ENCODE data around the gene SDC4. TPM values are rescaled to one million over a fixed set of nuclear protein-coding genes. Genes with fewer than 3 reads are reported as not detected.

SDC4 gene
- total and polyA plus RNA-seq, 8 donors, result 27.4 to 343 (median 80.1) TPM

DNA sequence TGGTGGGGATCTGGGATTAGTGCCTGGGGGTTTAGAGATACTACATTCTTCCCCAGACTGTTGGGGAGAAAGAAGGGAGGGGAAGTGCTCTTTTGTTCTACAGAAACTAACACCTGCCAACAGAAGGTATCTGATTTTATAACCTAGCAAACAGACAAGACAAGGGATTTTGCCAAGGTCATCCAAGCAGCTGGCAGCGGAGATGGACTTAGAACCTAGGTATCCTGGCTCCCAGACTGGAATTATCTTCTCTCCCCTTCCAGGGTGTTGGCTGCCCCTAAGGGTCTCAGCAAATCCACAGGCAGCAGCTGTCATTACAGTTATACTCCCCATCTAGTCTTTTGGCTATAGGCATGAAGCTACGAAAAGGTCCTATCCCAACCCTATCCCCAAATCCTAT is 8.4 kb downstream of the SDC4 start:
- TF ChIP-seq POLR2A (IDR thresholded peaks at IDR 0.05) (no peak), EP300 (IDR thresholded peaks at IDR 0.05) (no peak), POLR2AphosphoS5 (IDR thresholded peaks at IDR 0.05) (no peak)
- TF ChIP-seq, protein P1, sequence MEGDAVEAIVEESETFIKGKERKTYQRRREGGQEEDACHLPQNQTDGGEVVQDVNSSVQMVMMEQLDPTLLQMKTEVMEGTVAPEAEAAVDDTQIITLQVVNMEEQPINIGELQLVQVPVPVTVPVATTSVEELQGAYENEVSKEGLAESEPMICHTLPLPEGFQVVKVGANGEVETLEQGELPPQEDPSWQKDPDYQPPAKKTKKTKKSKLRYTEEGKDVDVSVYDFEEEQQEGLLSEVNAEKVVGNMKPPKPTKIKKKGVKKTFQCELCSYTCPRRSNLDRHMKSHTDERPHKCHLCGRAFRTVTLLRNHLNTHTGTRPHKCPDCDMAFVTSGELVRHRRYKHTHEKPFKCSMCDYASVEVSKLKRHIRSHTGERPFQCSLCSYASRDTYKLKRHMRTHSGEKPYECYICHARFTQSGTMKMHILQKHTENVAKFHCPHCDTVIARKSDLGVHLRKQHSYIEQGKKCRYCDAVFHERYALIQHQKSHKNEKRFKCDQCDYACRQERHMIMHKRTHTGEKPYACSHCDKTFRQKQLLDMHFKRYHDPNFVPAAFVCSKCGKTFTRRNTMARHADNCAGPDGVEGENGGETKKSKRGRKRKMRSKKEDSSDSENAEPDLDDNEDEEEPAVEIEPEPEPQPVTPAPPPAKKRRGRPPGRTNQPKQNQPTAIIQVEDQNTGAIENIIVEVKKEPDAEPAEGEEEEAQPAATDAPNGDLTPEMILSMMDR (IDR thresholded peaks at IDR 0.05), result no peak
- 71 to 91% (median 80%) methylated on average over 2 of the region's 2 CpGs for WGBS, 5 donors
- peaks cover 86 to 98% (median 91%) of the 10 kb centered on the region in 4 donors for H3K4me1 ChIP-seq

DNA sequence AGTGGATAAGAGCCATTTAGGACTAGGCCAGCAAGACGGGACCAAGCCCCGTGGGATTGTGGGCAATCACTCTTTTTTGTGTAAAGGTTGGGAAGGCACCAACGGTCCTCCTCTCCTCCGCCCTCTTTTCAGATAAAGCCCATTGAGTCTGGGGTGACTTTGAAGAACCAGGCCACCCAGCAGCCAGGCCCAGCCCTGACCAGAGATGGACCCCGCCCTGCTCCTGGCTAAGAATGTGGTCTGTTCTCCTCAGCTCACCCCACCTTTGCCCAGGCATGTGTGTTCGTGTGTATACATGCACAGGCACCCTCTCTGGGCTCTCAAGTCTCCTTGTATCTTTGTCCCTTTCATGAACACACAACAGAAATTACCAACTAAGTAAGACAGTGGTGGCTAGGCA is 9.1 kb downstream of the SDC4 start:
- intact Hi-C loops (cut with DNase I; ENCODE audit: low total_unique reads), result no loop called here
- Histone ChIP-seq H3K27me3 (no peaks in the 10 kb centered on the region), H3K9me3 (no peaks in the 10 kb centered on the region), H3K27ac (peak overlapping the region; percentile 91 to 97 (median 95)), H3K36me3 (peaks cover 11 to 42% (median 22%) of the 10 kb centered on the region in 4 donors), H3K4me1 (peaks cover 78 to 91% (median 83%) of the 10 kb centered on the region in 4 donors), H3K4me3 (no peak overlapping the region)
- WGBS, 5 donors, result 35 to 59% (median 42%) methylated on average over 6 of the region's 6 CpGs
- DNase-seq, result peak; percentile 59 to 61
- TF ChIP-seq POLR2A (IDR thresholded peaks at IDR 0.05) (no peak), POLR2AphosphoS5 (IDR thresholded peaks at IDR 0.05) (peak in 1 of 3 donors; percentile 21)

More for the DNA sequence above, 8.4 kb downstream of the SDC4 start:
- Histone ChIP-seq H3K9me3 (no peaks in the 10 kb centered on the region), H3K27me3 (no peaks in the 10 kb centered on the region), H3K36me3 (peaks cover 11 to 35% (median 16%) of the 10 kb centered on the region in 4 donors), H3K27ac (peak overlapping the region; percentile 91 to 97 (median 95)), H3K4me3 (no peak overlapping the region)
- intact Hi-C loops (cut with DNase I; ENCODE audit: low total_unique reads), result no loop called here
- no peak for DNase-seq

DNA sequence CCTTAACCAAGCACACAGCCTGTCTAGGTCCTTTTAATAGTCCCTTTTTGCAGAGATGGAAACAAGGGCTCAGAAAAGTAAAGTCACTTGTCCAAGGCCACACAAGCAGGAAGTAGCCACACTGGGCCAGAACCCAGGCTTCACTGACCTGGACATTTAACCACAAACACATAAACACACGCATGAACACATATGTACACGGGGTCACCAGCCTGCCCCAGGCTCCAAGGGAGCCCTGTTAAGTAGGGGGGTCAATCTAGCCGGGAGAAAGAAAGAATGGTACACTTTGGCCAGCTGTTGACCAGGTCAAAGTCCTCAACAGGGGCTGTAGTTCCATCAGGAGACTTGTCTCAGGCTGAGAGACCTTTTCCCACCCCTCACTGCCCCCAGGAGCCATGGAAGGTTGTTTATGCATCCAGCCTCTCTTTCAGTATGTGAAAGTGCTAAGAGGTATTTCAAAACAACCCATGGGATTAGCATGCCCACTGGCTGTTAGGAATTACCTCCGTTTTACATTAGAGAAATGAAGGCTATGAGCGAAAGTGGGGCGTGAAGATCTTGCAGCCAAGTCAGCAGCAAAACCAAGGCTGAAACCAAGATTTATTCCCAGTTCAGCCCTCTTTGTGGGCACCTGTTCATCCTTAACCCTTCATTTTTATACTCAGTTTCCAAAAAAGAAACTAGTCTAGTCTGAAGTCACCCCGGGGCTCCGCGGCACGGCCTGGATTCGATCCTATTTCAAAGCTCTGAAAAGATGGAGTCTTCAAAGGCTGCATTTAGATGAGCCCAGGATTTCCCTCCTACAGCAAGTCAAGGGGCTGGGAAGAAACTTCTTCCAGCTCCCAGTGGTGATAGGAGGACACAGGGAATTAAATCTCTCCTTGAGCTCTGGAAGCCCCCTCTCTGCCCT is 9.8 kb downstream of the SDC4 start:
- no peak for TF ChIP-seq POLR2AphosphoS5 (IDR thresholded peaks at IDR 0.05)
- TF ChIP-seq, protein P1 (IDR thresholded peaks at IDR 0.05), result no peak
- no peak for TF ChIP-seq EP300 (IDR thresholded peaks at IDR 0.05)
- no peak for TF ChIP-seq POLR2A (IDR thresholded peaks at IDR 0.05)
- 60 to 78% (median 69%) methylated on average over 11 of the region's 11 CpGs for WGBS, 5 donors
- Histone ChIP-seq H3K4me1 (peaks cover 71 to 84% (median 78%) of the 10 kb centered on the region in 4 donors), H3K27me3 (no peaks in the 10 kb centered on the region), H3K27ac (peak overlapping the region; percentile 91 to 97 (median 95)), H3K36me3 (peaks cover 12 to 49% (median 29%) of the 10 kb centered on the region in 4 donors), H3K9me3 (no peaks in the 10 kb centered on the region), H3K4me3 (peak overlapping the region in 2 of 4 donors; percentile 0 to 18)
- DNase-seq, result no peak
- intact Hi-C loops (cut with DNase I; ENCODE audit: low total_unique reads), result no loop called here

DNA sequence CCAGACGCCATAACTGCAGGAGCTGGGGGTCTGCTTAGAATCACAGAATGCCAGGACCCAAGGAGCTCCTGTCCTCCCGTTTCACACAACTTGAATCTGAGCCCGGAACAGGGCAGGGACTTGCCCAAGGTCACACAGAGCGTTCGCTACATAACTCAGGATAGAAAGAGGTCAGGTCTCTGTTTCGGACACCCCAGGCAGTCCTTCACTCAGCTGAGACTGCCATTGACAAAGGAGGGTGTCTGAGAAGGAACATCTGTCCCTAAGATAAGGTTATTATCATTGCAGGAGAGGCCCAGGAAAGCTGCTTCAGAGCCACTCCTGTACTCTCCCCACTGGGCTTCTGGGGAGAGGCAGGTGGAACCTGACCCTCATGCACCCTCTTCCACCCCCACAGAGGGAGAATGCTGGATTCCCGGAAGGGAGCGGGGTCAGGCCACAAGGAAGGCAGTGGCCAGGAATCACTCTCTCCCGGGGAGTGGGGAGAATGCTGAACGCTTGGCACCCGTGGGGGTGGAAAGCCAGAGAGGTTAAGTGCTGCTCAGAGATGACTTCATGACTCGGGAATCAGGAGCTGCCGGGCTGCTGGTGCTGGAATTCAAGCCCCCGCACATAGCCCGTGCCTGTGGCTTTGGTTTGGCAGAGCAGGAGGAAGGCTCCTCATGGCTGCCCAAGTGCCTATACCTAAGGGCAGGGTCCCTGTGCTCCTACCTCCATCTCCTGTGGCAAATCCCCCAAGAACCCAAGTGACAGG is 10.7 kb downstream of the SDC4 start:
- peaks cover 20 to 57% (median 37%) of the 10 kb centered on the region in 4 donors for H3K36me3 ChIP-seq
- 16 to 38% (median 25%) methylated on average over 13 to 15 of the region's 15 CpGs for WGBS, 5 donors
- intact Hi-C loops (cut with DNase I; ENCODE audit: low total_unique reads), result no loop called here
- peak; percentile 56 to 73 for DNase-seq
- H3K9me3 ChIP-seq, result no peaks in the 10 kb centered on the region
- TF ChIP-seq POLR2A (IDR thresholded peaks at IDR 0.05) (no peak), POLR2AphosphoS5 (IDR thresholded peaks at IDR 0.05) (peak in 1 of 3 donors; percentile 76)
- no peaks in the 10 kb centered on the region for H3K27me3 ChIP-seq
- peak overlapping the region; percentile 91 to 97 (median 95) for H3K27ac ChIP-seq
- H3K4me1 ChIP-seq, result peaks cover 63 to 82% (median 73%) of the 10 kb centered on the region in 4 donors
- H3K4me3 ChIP-seq, result peak overlapping the region in 2 of 4 donors; percentile 0 to 18

Data from stomach (tissue), 9 donors.